HCT116 (cell line): ENCODE data around the gene MICOS13. TPM values are rescaled to one million over a fixed set of nuclear protein-coding genes. Genes with fewer than 3 reads are reported as not detected.

Experiments used
- ATAC-seq: fragments of 200-7000 bp; cut with Tn5 transposase; 2 replicates; pipeline ENCODE4 v1.9.1; 2020; ENCODE audit warnings: mild to moderate bottlenecking, moderate library complexity
- BruUV-seq: library from RNA; stranded (reverse); fragments of 400-500 nt; replicated peaks from 2 replicates; lab custom pipeline; 2021; lab: Mats Ljungman, UMichigan
- CTCF ChIA-PET: fragments of 300-600 bp; sonication (Branson Sonifier 250); formaldehyde crosslinking; loops from one replicate; lab custom pipeline; 2021; ENCODE audit warnings: antibody characterized with exemption; lab: Charles Lee
- POLR2A ChIA-PET: fragments of 300-600, 350-600 bp; sonication (Branson Sonifier 250); formaldehyde crosslinking; loops from one replicate; lab custom pipeline; 2021; ENCODE audit warnings: antibody characterized with exemption; lab: Charles Lee
- RAD21 ChIA-PET, 2 experiments: fragments of 300-600 bp; sonication (Branson Sonifier 250); formaldehyde crosslinking; loops; one replicate each; lab custom pipeline; 2023; ENCODE audit warnings: low total read pairs in 2 of 2; ENCODE audit not compliant: uncharacterized antibody in 2 of 2, unreplicated experiment in 2 of 2, low non-redundant PET in 1 of 2; lab: Charles Lee
- DNase-seq: peaks from one replicate; pipeline ENCODE4 v3.0.0-alpha.2; 2010; ENCODE audit warnings: low read depth, low spot score
- H2AFZ ChIP-seq: fragments of 200-600 bp; shearing (Covaris generic), sonication (generic); 2 replicates; pipeline ENCODE4 v1.6.1; 2017; ENCODE audit warnings: low read depth, mixed run types, mixed read lengths, antibody characterized with exemption, low read length; ENCODE audit not compliant: poor library complexity, severe bottlenecking
- H3K27ac ChIP-seq: 2 replicates; pipeline ENCODE4 v1.5.1; 2012; ENCODE audit warnings: low read depth, low read length
- H3K27me3 ChIP-seq: fragments of 200-600 bp; sonication (generic); 2 replicates; pipeline ENCODE4 v1.6.1; 2016; ENCODE audit warnings: mixed run types, low read length, mixed read lengths; ENCODE audit not compliant: insufficient read depth
- H3K36me3 ChIP-seq, 2 experiments: fragments of 200-500 bp in 1 of 2; fragments of 200-600 bp in 1 of 2; sonication (Bioruptor generic) in 1 of 2; sonication (generic) in 1 of 2; 2 replicates each; pipeline versions ENCODE4 v1.5.1 to v1.6.1; 2014 to 2016; ENCODE audit warnings: low read length in 2 of 2, inconsistent platforms in 1 of 2, mixed read lengths in 1 of 2, mixed run types in 1 of 2; ENCODE audit not compliant: insufficient read depth in 2 of 2, control insufficient read depth in 1 of 2
- H3K4me1 ChIP-seq, 2 experiments: fragments of 200-600 bp in 1 of 2; sonication (generic) in 1 of 2; 2 replicates each; pipeline versions ENCODE4 v1.5.1 to v1.6.1; 2012 to 2017; ENCODE audit warnings: low read length in 2 of 2, inconsistent platforms in 1 of 2, mild to moderate bottlenecking in 1 of 2, mixed read lengths in 1 of 2, mixed run types in 1 of 2, moderate library complexity in 1 of 2; ENCODE audit not compliant: insufficient read depth in 2 of 2, control insufficient read depth in 1 of 2
- H3K4me2 ChIP-seq: fragments of 200-600 bp; sonication (generic); 2 replicates; pipeline ENCODE4 v1.6.1; 2017; ENCODE audit warnings: mixed run types, low read length, mixed read lengths
- H3K4me3 ChIP-seq, 2 experiments: fragments of 200-600 bp in 1 of 2; sonication (generic) in 1 of 2; replicated peaks in 1 of 2; 2 replicates each; pipeline ENCODE4 v1.5.1; 2011 to 2016; ENCODE audit warnings: low read length in 2 of 2, control low read depth in 1 of 2, low read depth in 1 of 2, mild to moderate bottlenecking in 1 of 2, mixed read lengths in 1 of 2, mixed run types in 1 of 2
- H3K79me2 ChIP-seq: fragments of 200-600 bp; sonication (generic); 2 replicates; pipeline ENCODE4 v1.6.1; 2017; ENCODE audit warnings: mild to moderate bottlenecking, mixed run types, low read length, moderate library complexity, mixed read lengths; ENCODE audit not compliant: insufficient read depth
- H3K9ac ChIP-seq: fragments of 200-600 bp; sonication (generic); 2 replicates; pipeline ENCODE4 v1.6.1; 2016; ENCODE audit warnings: low read length, mixed read lengths
- H3K9me2 ChIP-seq: fragments of 200-600 bp; sonication (generic), shearing (Covaris generic); 2 replicates; pipeline ENCODE4 v1.6.1; 2017; ENCODE audit warnings: mixed run types, mild to moderate bottlenecking, moderate library complexity; ENCODE audit not compliant: insufficient read depth
- H3K9me3 ChIP-seq, 2 experiments: fragments of 200-500 bp in 1 of 2; fragments of 200-600 bp in 1 of 2; sonication (Bioruptor generic) in 1 of 2; sonication (generic) in 1 of 2; 2 replicates each; pipeline ENCODE4 v1.6.1; 2014 to 2017; ENCODE audit warnings: low read length in 2 of 2, mixed read lengths in 2 of 2, inconsistent platforms in 1 of 2, low read depth in 1 of 2, mild to moderate bottlenecking in 1 of 2, mixed run types in 1 of 2, moderate library complexity in 1 of 2; ENCODE audit not compliant: control insufficient read depth in 1 of 2, insufficient read depth in 1 of 2
- H4K20me1 ChIP-seq: fragments of 200-600 bp; sonication (generic), shearing (Covaris generic); 2 replicates; pipeline ENCODE4 v1.6.1; 2017; ENCODE audit warnings: mixed run types, mild to moderate bottlenecking, moderate library complexity; ENCODE audit not compliant: insufficient read depth
- FOSL1 ChIP-seq: IDR thresholded peaks from 2 replicates; pipeline ENCODE4 v1.6.1; 2012; ENCODE audit warnings: low read depth
- POLR2A ChIP-seq: IDR thresholded peaks from 2 replicates; pipeline ENCODE4 v1.7.0; 2011; ENCODE audit warnings: borderline replicate concordance; ENCODE audit not compliant: insufficient read depth, insufficient read length; ENCODE audit errors: extremely low read depth
- RAD21 ChIP-seq: IDR thresholded peaks from 2 replicates; pipeline ENCODE4 v1.6.1; 2012; ENCODE audit warnings: low read depth, mild to moderate bottlenecking
- TCF7L2 ChIP-seq: IDR thresholded peaks from 2 replicates; pipeline ENCODE4 v1.7.0; 2011; ENCODE audit warnings: borderline replicate concordance, inconsistent platforms; ENCODE audit not compliant: insufficient read depth, insufficient read length; ENCODE audit errors: extremely low read depth
- YY1 ChIP-seq: IDR thresholded peaks from 2 replicates; pipeline ENCODE4 v1.6.1; 2011; ENCODE audit warnings: low read length, low read depth, moderate library complexity, mild to moderate bottlenecking; ENCODE audit not compliant: insufficient replicate concordance; ENCODE audit errors: extremely low read depth
- intact Hi-C: fragments of 100-400 bp; cut with micrococcal nuclease; formaldehyde crosslinking; loops from 2 replicates; pipeline ENCODE4 v1.10.0; 2022
- total RNA-seq: library from RNA; stranded (reverse); gene quantifications from one replicate; pipeline ENCODE4 v1.2.1, GENCODE V29; 2021; ENCODE audit not compliant: unreplicated experiment
- TF ChIP-seq, protein P1 (sequence below): IDR thresholded peaks from 2 replicates; pipeline ENCODE4 v1.6.1; 2012
- TF ChIP-seq, protein P2 (sequence below), 3 experiments: fragments of 200-600 bp in 1 of 3; sonication (generic) in 1 of 3; IDR thresholded peaks in 2 of 3; conservative IDR thresholded peaks in 1 of 3; 2 replicates each; pipeline ENCODE4 v1.5.1; 2012 to 2017; ENCODE audit warnings: low read depth in 2 of 3, low read length in 2 of 3, antibody characterized with exemption in 1 of 3, borderline replicate concordance in 1 of 3, control low read depth in 1 of 3, mild to moderate bottlenecking in 1 of 3, mixed read lengths in 1 of 3, mixed run types in 1 of 3, moderate library complexity in 1 of 3; ENCODE audit not compliant: insufficient read depth in 1 of 3
- TF ChIP-seq, protein P3 (sequence below): IDR thresholded peaks from 2 replicates; pipeline ENCODE4 v1.6.1; 2011; ENCODE audit warnings: mild to moderate bottlenecking, low read length, moderate library complexity; ENCODE audit not compliant: insufficient replicate concordance; ENCODE audit errors: extremely low read depth

The MICOS13 gene
- total RNA-seq, 1 experiment from 2014 or later = 61.6 TPM

DNA sequence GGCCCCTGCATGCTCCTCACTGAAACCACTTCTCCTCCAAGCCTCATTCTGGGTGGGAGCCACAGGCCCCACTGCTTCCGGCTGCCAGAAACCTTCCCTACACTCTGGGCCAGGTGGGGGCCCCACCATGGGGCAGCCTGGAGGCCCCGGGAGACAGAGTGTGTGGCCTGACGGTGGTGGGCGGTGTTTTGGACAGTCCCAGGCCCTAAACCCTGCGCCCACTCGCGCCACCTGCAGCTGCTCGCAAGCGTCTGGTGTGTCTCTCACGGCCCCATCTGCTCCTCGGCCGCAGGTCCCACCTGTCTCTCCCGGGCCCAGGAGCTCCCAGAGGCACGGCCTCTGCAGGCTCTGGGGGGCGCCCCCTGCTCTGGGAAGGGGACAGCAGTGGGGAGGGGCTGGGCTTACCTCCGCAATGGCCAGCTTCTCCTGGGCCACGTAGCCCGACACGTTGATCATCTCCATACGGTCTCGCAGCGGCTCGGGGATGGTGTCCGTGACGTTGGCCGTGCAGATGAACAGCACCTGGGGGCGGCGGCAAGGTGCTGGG lies 15.4 kb upstream of the MICOS13 start:
- intact Hi-C loops = no loop called here
- ChIA-PET CTCF (no interaction called here), RAD21 (no interaction called here), POLR2A (no interaction called here)
- ATAC-seq (no peak), DNase-seq (no peak)
- Histone ChIP-seq H3K27me3 (no peaks in the 10 kb centered on the region), H2AFZ (no peak overlapping the region), H3K9ac (no peak overlapping the region), H3K79me2 (peaks cover 54% of the 10 kb centered on the region), H3K4me2 (no peak overlapping the region), H3K36me3 (peaks cover 20 to 67% of the 10 kb centered on the region in 2 experiments; a peak in 3 of 4 replicates), H3K9me3 (no peaks in the 10 kb centered on the region), H3K27ac (no peak overlapping the region), H3K9me2 (no peaks in the 10 kb centered on the region), H4K20me1 (peaks cover 17% of the 10 kb centered on the region; the same call in 1 of the 2 replicates), H3K4me1 (peaks cover 4 to 20% of the 10 kb centered on the region in 2 experiments; a peak in 2 of 4 replicates), H3K4me3 (no peak overlapping the region)
- BruUV-seq = no TSS peak
- TF ChIP-seq, protein P1, sequence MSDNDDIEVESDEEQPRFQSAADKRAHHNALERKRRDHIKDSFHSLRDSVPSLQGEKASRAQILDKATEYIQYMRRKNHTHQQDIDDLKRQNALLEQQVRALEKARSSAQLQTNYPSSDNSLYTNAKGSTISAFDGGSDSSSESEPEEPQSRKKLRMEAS = no peak
- TF ChIP-seq, protein P2, sequence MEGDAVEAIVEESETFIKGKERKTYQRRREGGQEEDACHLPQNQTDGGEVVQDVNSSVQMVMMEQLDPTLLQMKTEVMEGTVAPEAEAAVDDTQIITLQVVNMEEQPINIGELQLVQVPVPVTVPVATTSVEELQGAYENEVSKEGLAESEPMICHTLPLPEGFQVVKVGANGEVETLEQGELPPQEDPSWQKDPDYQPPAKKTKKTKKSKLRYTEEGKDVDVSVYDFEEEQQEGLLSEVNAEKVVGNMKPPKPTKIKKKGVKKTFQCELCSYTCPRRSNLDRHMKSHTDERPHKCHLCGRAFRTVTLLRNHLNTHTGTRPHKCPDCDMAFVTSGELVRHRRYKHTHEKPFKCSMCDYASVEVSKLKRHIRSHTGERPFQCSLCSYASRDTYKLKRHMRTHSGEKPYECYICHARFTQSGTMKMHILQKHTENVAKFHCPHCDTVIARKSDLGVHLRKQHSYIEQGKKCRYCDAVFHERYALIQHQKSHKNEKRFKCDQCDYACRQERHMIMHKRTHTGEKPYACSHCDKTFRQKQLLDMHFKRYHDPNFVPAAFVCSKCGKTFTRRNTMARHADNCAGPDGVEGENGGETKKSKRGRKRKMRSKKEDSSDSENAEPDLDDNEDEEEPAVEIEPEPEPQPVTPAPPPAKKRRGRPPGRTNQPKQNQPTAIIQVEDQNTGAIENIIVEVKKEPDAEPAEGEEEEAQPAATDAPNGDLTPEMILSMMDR (IDR thresholded peaks at IDR 0.05 in 2 of 3, conservative IDR thresholded peaks at IDR 0.05 in 1 of 3; ENCODE audit: borderline replicate concordance in 1 of 3, insufficient read depth in 1 of 3, low read depth in 2 of 3, low read length in 2 of 3) = no peak
- TF ChIP-seq TCF7L2 = no peak
- no peak for TF ChIP-seq FOSL1
- no peak for TF ChIP-seq POLR2A
- TF ChIP-seq, protein P3, sequence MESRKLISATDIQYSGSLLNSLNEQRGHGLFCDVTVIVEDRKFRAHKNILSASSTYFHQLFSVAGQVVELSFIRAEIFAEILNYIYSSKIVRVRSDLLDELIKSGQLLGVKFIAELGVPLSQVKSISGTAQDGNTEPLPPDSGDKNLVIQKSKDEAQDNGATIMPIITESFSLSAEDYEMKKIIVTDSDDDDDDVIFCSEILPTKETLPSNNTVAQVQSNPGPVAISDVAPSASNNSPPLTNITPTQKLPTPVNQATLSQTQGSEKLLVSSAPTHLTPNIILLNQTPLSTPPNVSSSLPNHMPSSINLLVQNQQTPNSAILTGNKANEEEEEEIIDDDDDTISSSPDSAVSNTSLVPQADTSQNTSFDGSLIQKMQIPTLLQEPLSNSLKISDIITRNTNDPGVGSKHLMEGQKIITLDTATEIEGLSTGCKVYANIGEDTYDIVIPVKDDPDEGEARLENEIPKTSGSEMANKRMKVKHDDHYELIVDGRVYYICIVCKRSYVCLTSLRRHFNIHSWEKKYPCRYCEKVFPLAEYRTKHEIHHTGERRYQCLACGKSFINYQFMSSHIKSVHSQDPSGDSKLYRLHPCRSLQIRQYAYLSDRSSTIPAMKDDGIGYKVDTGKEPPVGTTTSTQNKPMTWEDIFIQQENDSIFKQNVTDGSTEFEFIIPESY = no peak
- TF ChIP-seq RAD21 = no peak
- TF ChIP-seq YY1 = no peak
